ENCODE measurements around the gene UQCC2. TPM values are rescaled to one million over a fixed set of nuclear protein-coding genes. Genes with fewer than 3 reads are reported as not detected.

Gene UQCC2
- polyA plus RNA-seq, 4 donors = 36.5 to 54.0 (median 44.2) TPM

GRCh38 chr6:33719326-33719987 lies 8.0 kb upstream of the UQCC2 start:
- DNase-seq (no peak), FAIRE-seq (no peak)
- 70 to 74% (median 73%) methylated on average over 11 of the region's 11 CpGs for WGBS, 3 donors
- Histone ChIP-seq H3K4me3 (ENCODE audit: low read depth in 1 of 3, low read length in 3 of 3) (no peak overlapping the region), H3K9me3 (ENCODE audit: control insufficient read depth in 2 of 2, insufficient read depth in 1 of 2, low read depth in 1 of 2, low read length in 1 of 2) (no peaks in the 10 kb centered on the region), H3K27me3 (ENCODE audit: control insufficient read depth in 3 of 3, insufficient read depth in 3 of 3, low read length in 3 of 3) (peaks cover 0 to 19% (median 0%) of the 10 kb centered on the region in 3 donors), H3K27ac (ENCODE audit: low read depth in 1 of 3, low read length in 2 of 3) (peak overlapping the region in 1 of 3 donors; percentile 62), H3K36me3 (ENCODE audit: control insufficient read depth in 3 of 3, insufficient read depth in 2 of 3, low read depth in 1 of 3, low read length in 3 of 3) (no peaks in the 10 kb centered on the region), H3K4me1 (ENCODE audit: control insufficient read depth in 3 of 3, insufficient read depth in 2 of 3, low read depth in 1 of 3, low read length in 2 of 3) (no peaks in the 10 kb centered on the region)

- 93 to 97% (median 94%) methylated on average over 2 of the region's 2 CpGs for WGBS, 3 donors
- H3K4me3 ChIP-seq (ENCODE audit: low read depth in 1 of 3, low read length in 3 of 3) = no peak overlapping the region
- peaks cover 0 to 15% (median 0%) of the 10 kb centered on the region in 3 donors for H3K27me3 ChIP-seq (ENCODE audit: control insufficient read depth in 3 of 3, insufficient read depth in 3 of 3, low read length in 3 of 3)
- FAIRE-seq (no peak), DNase-seq (no peak)
- no peaks in the 10 kb centered on the region for H3K9me3 ChIP-seq (ENCODE audit: control insufficient read depth in 2 of 2, insufficient read depth in 1 of 2, low read depth in 1 of 2, low read length in 1 of 2)
- no peaks in the 10 kb centered on the region for H3K4me1 ChIP-seq (ENCODE audit: control insufficient read depth in 3 of 3, insufficient read depth in 2 of 3, low read depth in 1 of 3, low read length in 2 of 3)
- no peak overlapping the region for H3K27ac ChIP-seq (ENCODE audit: low read depth in 1 of 3, low read length in 2 of 3)
- H3K36me3 ChIP-seq (ENCODE audit: control insufficient read depth in 3 of 3, insufficient read depth in 2 of 3, low read depth in 1 of 3, low read length in 3 of 3) = no peaks in the 10 kb centered on the region
Observed at GRCh38 chr6:33718713-33719112, 7.2 kb upstream of the UQCC2 start.

- H3K4me1 ChIP-seq (ENCODE audit: control insufficient read depth in 3 of 3, insufficient read depth in 2 of 3, low read depth in 1 of 3, low read length in 2 of 3) = no peaks in the 10 kb centered on the region
- H3K27me3 ChIP-seq (ENCODE audit: control insufficient read depth in 3 of 3, insufficient read depth in 3 of 3, low read length in 3 of 3) = peaks cover 0 to 14% (median 0%) of the 10 kb centered on the region in 3 donors
- H3K27ac ChIP-seq (ENCODE audit: low read depth in 1 of 3, low read length in 2 of 3) = no peak overlapping the region
- H3K9me3 ChIP-seq (ENCODE audit: control insufficient read depth in 2 of 2, insufficient read depth in 1 of 2, low read depth in 1 of 2, low read length in 1 of 2) = no peaks in the 10 kb centered on the region
- H3K4me3 ChIP-seq (ENCODE audit: low read depth in 1 of 3, low read length in 3 of 3) = no peak overlapping the region
- FAIRE-seq (no peak), DNase-seq (no peak)
- 51 to 70% (median 65%) methylated on average over 6 of the region's 6 CpGs for WGBS, 3 donors
- H3K36me3 ChIP-seq (ENCODE audit: control insufficient read depth in 3 of 3, insufficient read depth in 2 of 3, low read depth in 1 of 3, low read length in 3 of 3) = no peaks in the 10 kb centered on the region
Observed at GRCh38 chr6:33717934-33718455, 6.5 kb upstream of the UQCC2 start.

GRCh38 chr6:33716890-33717632 lies 5.6 kb upstream of the UQCC2 start:
- Histone ChIP-seq H3K9me3 (ENCODE audit: control insufficient read depth in 2 of 2, insufficient read depth in 1 of 2, low read depth in 1 of 2, low read length in 1 of 2) (no peaks in the 10 kb centered on the region), H3K27ac (ENCODE audit: low read depth in 1 of 3, low read length in 2 of 3) (no peak overlapping the region), H3K27me3 (ENCODE audit: control insufficient read depth in 3 of 3, insufficient read depth in 3 of 3, low read length in 3 of 3) (peaks cover 0 to 10% (median 0%) of the 10 kb centered on the region in 3 donors), H3K4me3 (ENCODE audit: low read depth in 1 of 3, low read length in 3 of 3) (no peak overlapping the region), H3K36me3 (ENCODE audit: control insufficient read depth in 3 of 3, insufficient read depth in 2 of 3, low read depth in 1 of 3, low read length in 3 of 3) (no peaks in the 10 kb centered on the region), H3K4me1 (ENCODE audit: control insufficient read depth in 3 of 3, insufficient read depth in 2 of 3, low read depth in 1 of 3, low read length in 2 of 3) (no peaks in the 10 kb centered on the region)
- FAIRE-seq = no peak
- 81 to 84% (median 83%) methylated on average over 8 of the region's 8 CpGs for WGBS, 3 donors
- no peak for DNase-seq

GRCh38 chr6:33716379-33716778 lies 4.9 kb upstream of the UQCC2 start:
- no peak for DNase-seq
- Histone ChIP-seq H3K27ac (ENCODE audit: low read depth in 1 of 3, low read length in 2 of 3) (no peak overlapping the region), H3K4me3 (ENCODE audit: low read depth in 1 of 3, low read length in 3 of 3) (no peak overlapping the region), H3K36me3 (ENCODE audit: control insufficient read depth in 3 of 3, insufficient read depth in 2 of 3, low read depth in 1 of 3, low read length in 3 of 3) (no peaks in the 10 kb centered on the region), H3K4me1 (ENCODE audit: control insufficient read depth in 3 of 3, insufficient read depth in 2 of 3, low read depth in 1 of 3, low read length in 2 of 3) (peaks cover 0 to 4% (median 0%) of the 10 kb centered on the region in 3 donors), H3K9me3 (ENCODE audit: control insufficient read depth in 2 of 2, insufficient read depth in 1 of 2, low read depth in 1 of 2, low read length in 1 of 2) (no peaks in the 10 kb centered on the region), H3K27me3 (ENCODE audit: control insufficient read depth in 3 of 3, insufficient read depth in 3 of 3, low read length in 3 of 3) (peaks cover 0 to 5% (median 0%) of the 10 kb centered on the region in 3 donors)
- FAIRE-seq = no peak
- 51 to 86% (median 71%) methylated on average over 7 of the region's 7 CpGs for WGBS, 3 donors

GRCh38 chr6:33714385-33715040 lies 3.0 kb upstream of the UQCC2 start:
- 68 to 75% (median 72%) methylated on average over 7 of the region's 7 CpGs for WGBS, 3 donors
- Histone ChIP-seq H3K9me3 (ENCODE audit: control insufficient read depth in 2 of 2, insufficient read depth in 1 of 2, low read depth in 1 of 2, low read length in 1 of 2) (no peaks in the 10 kb centered on the region), H3K4me1 (ENCODE audit: control insufficient read depth in 3 of 3, insufficient read depth in 2 of 3, low read depth in 1 of 3, low read length in 2 of 3) (peaks cover 0 to 14% (median 0%) of the 10 kb centered on the region in 3 donors), H3K4me3 (ENCODE audit: low read depth in 1 of 3, low read length in 3 of 3) (no peak overlapping the region), H3K27me3 (ENCODE audit: control insufficient read depth in 3 of 3, insufficient read depth in 3 of 3, low read length in 3 of 3) (peaks cover 0 to 5% (median 0%) of the 10 kb centered on the region in 3 donors), H3K36me3 (ENCODE audit: control insufficient read depth in 3 of 3, insufficient read depth in 2 of 3, low read depth in 1 of 3, low read length in 3 of 3) (peaks cover 0 to 3% (median 0%) of the 10 kb centered on the region in 3 donors), H3K27ac (ENCODE audit: low read depth in 1 of 3, low read length in 2 of 3) (no peak overlapping the region)
- DNase-seq (no peak), FAIRE-seq (no peak)

GRCh38 chr6:33713786-33714185 lies 2.3 kb upstream of the UQCC2 start:
- Histone ChIP-seq H3K36me3 (ENCODE audit: control insufficient read depth in 3 of 3, insufficient read depth in 2 of 3, low read depth in 1 of 3, low read length in 3 of 3) (peaks cover 0 to 7% (median 0%) of the 10 kb centered on the region in 3 donors), H3K27me3 (ENCODE audit: control insufficient read depth in 3 of 3, insufficient read depth in 3 of 3, low read length in 3 of 3) (peaks cover 0 to 5% (median 0%) of the 10 kb centered on the region in 3 donors), H3K4me3 (ENCODE audit: low read depth in 1 of 3, low read length in 3 of 3) (no peak overlapping the region), H3K9me3 (ENCODE audit: control insufficient read depth in 2 of 2, insufficient read depth in 1 of 2, low read depth in 1 of 2, low read length in 1 of 2) (no peaks in the 10 kb centered on the region), H3K27ac (ENCODE audit: low read depth in 1 of 3, low read length in 2 of 3) (no peak overlapping the region), H3K4me1 (ENCODE audit: control insufficient read depth in 3 of 3, insufficient read depth in 2 of 3, low read depth in 1 of 3, low read length in 2 of 3) (peaks cover 0 to 14% (median 0%) of the 10 kb centered on the region in 3 donors)
- FAIRE-seq (no peak), DNase-seq (no peak)
- WGBS, 3 donors = 58 to 85% (median 66%) methylated on average over 2 of the region's 2 CpGs

GRCh38 chr6:33712914-33713313 lies 1.4 kb upstream of the UQCC2 start:
- H3K9me3 ChIP-seq (ENCODE audit: control insufficient read depth in 2 of 2, insufficient read depth in 1 of 2, low read depth in 1 of 2, low read length in 1 of 2) = no peaks in the 10 kb centered on the region
- H3K4me3 ChIP-seq (ENCODE audit: low read depth in 1 of 3, low read length in 3 of 3) = no peak overlapping the region
- DNase-seq (no peak), FAIRE-seq (no peak)
- 92 to 95% (median 93%) methylated on average over 3 of the region's 3 CpGs for WGBS, 3 donors
- peaks cover 0 to 5% (median 0%) of the 10 kb centered on the region in 3 donors for H3K27me3 ChIP-seq (ENCODE audit: control insufficient read depth in 3 of 3, insufficient read depth in 3 of 3, low read length in 3 of 3)
- peaks cover 0 to 14% (median 0%) of the 10 kb centered on the region in 3 donors for H3K4me1 ChIP-seq (ENCODE audit: control insufficient read depth in 3 of 3, insufficient read depth in 2 of 3, low read depth in 1 of 3, low read length in 2 of 3)
- peaks cover 0 to 14% (median 0%) of the 10 kb centered on the region in 3 donors for H3K36me3 ChIP-seq (ENCODE audit: control insufficient read depth in 3 of 3, insufficient read depth in 2 of 3, low read depth in 1 of 3, low read length in 3 of 3)
- no peak overlapping the region for H3K27ac ChIP-seq (ENCODE audit: low read depth in 1 of 3, low read length in 2 of 3)

Measured in small intestine (tissue), 7 donors.